DND-41 (cell line): Measurements from ENCODE around the gene GGT7.

Experiments used
- CTCF ChIP-seq: IDR thresholded peaks from 2 replicates; pipeline ENCODE4 v1.5.1; 2012; ENCODE audit warnings: borderline replicate concordance, low read length, moderate library complexity, mild to moderate bottlenecking; ENCODE audit not compliant: poor library complexity, severe bottlenecking; ENCODE audit errors: extremely low read depth
- EZH2 ChIP-seq: IDR thresholded peaks from 3 replicates; pipeline ENCODE4 v1.6.1; 2012; ENCODE audit warnings: borderline replicate concordance, low read depth, mild to moderate bottlenecking, moderate library complexity, low read length, inconsistent platforms; ENCODE audit not compliant: severe bottlenecking

DNA sequence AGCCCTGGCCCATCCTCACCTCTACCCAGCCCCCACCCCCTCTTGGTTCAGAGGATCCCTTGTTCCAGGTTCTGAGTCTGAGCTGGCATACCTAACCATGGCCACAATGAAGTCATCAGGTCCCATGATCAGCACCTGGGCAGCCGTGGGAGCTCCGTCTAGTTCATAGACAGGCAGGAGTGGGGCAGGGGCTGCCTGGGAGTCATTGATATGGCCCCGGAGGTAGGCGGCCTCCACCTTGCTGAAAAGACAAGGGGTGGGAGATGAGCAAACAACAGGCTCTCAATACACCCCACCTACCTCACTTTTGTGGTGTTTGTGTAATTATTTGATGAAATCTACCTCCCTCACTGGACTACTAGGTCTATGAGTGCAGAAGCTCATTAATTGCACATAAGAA, 20.4 kb downstream of the GGT7 start:
- TF ChIP-seq CTCF (no peak), EZH2 (no peak)
